GM18498 (cell line): Measurements from ENCODE around the gene ARRDC2.
A peak's percentile ranks its signal among the peaks of the same experiment; 100 is the strongest.
"Not testable (repeated sequence)": the region's sequence is repeated elsewhere in the genome, so short reads cannot be mapped to it uniquely, and the experiment has no call there.

Experiments used
- ATAC-seq: cut with Tn5 transposase; IDR thresholded peaks from one replicate; pipeline ENCODE4 v1.9.1; 2021; ENCODE audit warnings: mild to moderate bottlenecking, moderate library complexity; ENCODE audit not compliant: unreplicated experiment

The ARRDC2 gene

GRCh38 chr19:18007917-18008673 is at the start of gene ARRDC2:
Gene ARRDC2, plus strand, starts transcription at chr19:18008170. Its CDS starts 141 bp downstream, at chr19:18008311.
- peak; percentile 44 for ATAC-seq

- ATAC-seq: no peak
Measured at GRCh38 chr19:17963936-17964691, 43.9 kb upstream of the ARRDC2 start.

GRCh38 chr19:17965370-17966128 is 42.4 kb upstream of the ARRDC2 start:
- ATAC-seq: no peak

GRCh38 chr19:17966129-17966483 is 41.9 kb upstream of the ARRDC2 start:
- no peak for ATAC-seq

- ATAC-seq: no peak
Measured at GRCh38 chr19:17966550-17967256, 41.3 kb upstream of the ARRDC2 start, which contains the start of gene KCNN1. Gene KCNN1, plus strand, starts transcription at chr19:17967107. Its CDS starts 6,782 bp downstream, at chr19:17973889.

GRCh38 chr19:17967257-17968051 is 40.5 kb upstream of the ARRDC2 start:
- ATAC-seq: no peak

- no peak for ATAC-seq
Measured at GRCh38 chr19:17968362-17968761, 39.6 kb upstream of the ARRDC2 start.

GRCh38 chr19:17969096-17969792 is 38.7 kb upstream of the ARRDC2 start:
- no peak for ATAC-seq

GRCh38 chr19:17972230-17972629 is 35.7 kb upstream of the ARRDC2 start:
- ATAC-seq: no peak

GRCh38 chr19:17973759-17974158 is 34.2 kb upstream of the ARRDC2 start:
- no peak for ATAC-seq

- no peak for ATAC-seq
Measured at GRCh38 chr19:17974551-17974950, 33.4 kb upstream of the ARRDC2 start.

- no peak for ATAC-seq
Measured at GRCh38 chr19:17975032-17975431, 32.9 kb upstream of the ARRDC2 start.

- ATAC-seq: no peak
Measured at GRCh38 chr19:17977021-17977420, 30.9 kb upstream of the ARRDC2 start.

- ATAC-seq: no peak
Measured at GRCh38 chr19:17977488-17977887, 30.5 kb upstream of the ARRDC2 start.

- no peak for ATAC-seq
Measured at GRCh38 chr19:17981611-17982010, 26.4 kb upstream of the ARRDC2 start.

- no peak for ATAC-seq
Measured at GRCh38 chr19:17982430-17982829, 25.5 kb upstream of the ARRDC2 start.

GRCh38 chr19:17985037-17985818 is 22.7 kb upstream of the ARRDC2 start:
- ATAC-seq: no peak

GRCh38 chr19:17986569-17986968 is 21.4 kb upstream of the ARRDC2 start:
- not testable (repeated sequence) for ATAC-seq

- ATAC-seq: no peak
Measured at GRCh38 chr19:17988161-17988560, 19.8 kb upstream of the ARRDC2 start.
